Central memory CD4-positive, alpha-beta T cell (primary cell): Measurements from ENCODE around the gene IQCK.
"Not testable (repeated sequence)": the region's sequence is repeated elsewhere in the genome, so short reads cannot be mapped to it uniquely, and the experiment has no call there.

Experiments used
- DNase-seq: peaks from one replicate; pipeline ENCODE4 v3.0.0; 2022

Gene IQCK

DNA sequence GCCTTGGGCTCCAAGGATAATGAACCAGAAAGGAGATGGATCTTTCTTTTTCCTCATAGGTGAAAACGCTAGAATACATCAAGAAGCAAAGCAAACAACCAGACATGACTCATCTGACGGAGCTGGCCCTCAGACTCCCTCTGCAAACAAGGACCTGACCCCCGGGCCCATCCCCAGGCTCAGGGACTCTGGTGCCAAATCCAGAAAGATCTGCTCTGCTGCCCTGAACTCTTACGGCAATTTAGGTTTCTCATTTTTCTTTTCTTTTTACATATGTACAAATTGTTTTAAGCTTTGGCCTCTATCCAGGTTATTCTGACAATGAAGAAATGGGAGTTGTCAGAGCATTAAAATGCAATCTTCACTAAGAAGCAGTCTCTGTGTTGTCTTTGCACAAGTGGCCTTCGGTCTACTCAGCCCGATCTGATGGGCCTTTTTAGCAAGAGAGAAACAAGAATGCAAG is 17.7 kb upstream of the IQCK start:
- no peak for DNase-seq

DNA sequence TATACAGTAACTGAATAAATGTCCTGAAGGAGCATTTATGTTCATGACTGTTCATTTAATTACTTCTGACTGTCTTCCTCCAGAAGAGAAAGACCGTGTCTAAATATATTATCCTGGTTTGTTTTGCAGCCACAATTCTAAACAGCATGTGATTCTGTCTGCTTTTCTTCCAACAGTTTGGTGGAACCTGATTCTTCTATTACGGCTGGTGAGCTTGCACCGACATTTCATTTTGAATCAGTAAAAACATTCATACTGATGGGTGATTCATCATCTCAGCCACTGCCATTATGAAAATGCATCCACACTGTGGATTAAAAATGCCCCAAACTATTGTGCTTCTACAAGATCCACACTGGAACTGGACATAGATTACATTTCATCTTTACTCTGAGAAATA is 17.0 kb upstream of the IQCK start:
- DNase-seq = no peak

DNA sequence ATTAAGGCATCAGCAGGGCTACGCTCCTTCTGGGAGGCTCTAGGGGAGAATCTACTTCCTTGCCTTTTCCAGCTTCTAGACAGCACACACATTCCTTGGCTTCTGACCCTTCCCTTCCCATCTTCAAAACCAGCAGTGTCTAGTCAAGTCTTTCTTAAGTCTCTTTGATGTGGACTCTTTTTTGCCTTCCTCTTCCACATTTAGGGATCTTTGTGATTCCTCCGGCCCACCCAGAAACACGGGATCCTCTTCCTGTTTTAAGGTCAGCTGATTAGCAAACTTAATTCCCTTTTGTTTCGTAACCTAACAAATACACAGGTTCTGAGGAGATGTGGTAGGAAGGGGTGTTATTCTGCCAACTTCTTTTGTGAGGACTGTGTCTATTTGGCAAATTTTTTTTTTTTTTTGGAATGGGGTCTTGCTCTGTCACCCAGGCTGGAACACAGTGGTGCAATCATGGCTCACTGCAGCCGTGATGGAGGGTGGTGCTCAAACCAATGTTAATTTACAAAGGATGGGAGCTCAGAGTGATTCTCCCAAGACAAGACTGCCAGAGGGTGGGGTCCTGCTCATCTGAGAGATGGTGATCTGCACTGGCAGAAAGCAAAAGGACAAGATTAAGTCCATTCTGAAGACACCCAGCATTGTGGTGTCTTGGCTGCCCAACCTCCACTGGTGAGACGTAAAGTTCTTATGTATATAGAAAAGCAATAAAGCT is 14.7 kb upstream of the IQCK start:
- DNase-seq = no peak

DNA sequence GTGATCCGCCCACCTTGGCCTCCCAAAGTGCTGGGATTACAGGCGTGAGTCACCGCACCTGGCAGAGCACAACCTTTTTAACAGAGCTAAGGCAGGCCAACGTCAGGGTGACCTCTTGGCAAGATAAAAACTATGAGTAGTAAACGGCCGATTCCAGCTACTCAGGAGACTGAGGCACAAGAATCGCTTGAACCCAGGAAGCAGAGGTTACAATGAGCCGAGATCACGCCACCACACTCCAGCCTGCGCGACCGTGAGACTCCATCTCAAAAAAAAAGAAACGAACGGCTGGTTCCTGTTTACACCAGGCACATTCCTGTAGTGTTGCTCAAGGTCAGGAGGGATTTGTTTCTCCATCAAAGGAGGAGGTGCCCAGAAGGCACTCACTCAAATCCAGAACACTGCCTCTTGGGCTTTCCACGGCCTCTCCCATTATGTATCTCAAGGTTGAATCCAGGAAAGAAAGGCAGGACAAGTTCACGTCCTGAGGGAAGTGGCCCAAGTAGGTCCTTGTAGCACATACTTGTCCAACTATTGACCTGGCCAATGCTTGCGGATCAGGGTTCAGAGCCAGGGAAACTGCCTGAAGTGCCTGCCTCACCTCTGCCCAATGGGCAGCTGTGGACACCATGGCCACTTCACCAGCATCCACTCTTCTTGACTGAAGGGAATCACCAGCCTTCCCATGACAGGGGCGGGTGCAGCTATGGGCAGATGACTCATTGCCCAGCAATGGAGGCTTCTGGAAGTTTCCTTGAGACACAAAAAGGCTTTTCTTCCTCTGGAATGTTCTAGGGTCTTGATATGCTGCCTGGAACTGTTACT is 13.5 kb upstream of the IQCK start:
- DNase-seq = no peak

DNA sequence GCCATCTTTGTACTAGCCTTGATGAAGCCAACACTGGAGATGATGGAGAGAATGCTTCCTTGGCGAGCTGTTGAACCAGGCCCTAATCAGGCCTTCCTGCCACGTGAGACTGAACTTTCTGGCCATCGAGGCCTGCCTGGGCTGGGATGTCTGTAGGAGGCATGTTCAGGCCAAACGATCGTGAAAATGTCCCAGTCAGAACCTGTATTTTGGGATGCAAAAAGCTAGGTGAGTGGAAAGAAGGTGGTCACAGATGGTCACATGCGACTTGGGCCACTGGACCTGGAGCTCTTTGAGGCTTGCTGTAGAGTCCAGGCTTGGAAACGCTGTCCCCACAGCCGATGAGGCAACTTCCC is 12.9 kb upstream of the IQCK start:
- no peak for DNase-seq

DNA sequence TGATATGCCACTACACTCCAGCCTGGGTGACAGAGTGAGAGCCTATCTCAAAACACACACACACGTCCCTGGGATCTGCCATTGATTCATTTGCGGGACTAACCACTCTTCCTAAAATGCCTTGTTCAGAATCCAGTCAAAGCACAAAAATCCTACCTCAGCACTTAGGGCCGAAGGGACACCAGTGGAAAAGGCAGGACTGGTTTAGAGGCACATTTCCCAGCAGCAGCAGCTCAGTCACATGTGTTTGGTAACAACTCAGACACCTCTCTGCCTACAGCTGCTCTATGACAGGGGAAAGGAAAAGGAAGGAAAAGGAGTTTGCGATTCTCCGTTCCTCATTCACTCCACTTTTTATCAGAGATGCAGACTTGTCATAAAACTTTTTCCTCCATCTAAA is 12.2 kb upstream of the IQCK start:
- DNase-seq = no peak

DNA sequence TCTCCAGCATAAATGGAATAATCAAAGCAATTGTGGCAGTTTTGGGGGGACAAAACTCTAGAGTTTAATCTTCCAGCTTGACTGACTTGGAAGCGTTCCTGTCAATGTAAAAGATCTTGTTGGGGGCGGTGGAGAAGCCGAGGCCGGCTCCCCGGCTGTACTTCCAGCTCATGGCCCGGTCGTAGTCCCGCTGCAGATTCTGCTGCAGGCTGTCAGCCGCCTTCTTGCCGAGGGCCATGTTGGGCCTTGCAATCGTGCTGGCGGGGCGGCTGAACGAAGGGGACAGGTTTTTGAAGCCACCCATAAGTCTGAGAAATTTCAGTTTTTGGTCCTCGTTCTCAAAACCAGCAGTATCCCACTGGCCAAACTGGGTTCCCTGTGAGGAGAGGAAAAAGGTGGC is 11.2 kb upstream of the IQCK start:
- no peak for DNase-seq

DNA sequence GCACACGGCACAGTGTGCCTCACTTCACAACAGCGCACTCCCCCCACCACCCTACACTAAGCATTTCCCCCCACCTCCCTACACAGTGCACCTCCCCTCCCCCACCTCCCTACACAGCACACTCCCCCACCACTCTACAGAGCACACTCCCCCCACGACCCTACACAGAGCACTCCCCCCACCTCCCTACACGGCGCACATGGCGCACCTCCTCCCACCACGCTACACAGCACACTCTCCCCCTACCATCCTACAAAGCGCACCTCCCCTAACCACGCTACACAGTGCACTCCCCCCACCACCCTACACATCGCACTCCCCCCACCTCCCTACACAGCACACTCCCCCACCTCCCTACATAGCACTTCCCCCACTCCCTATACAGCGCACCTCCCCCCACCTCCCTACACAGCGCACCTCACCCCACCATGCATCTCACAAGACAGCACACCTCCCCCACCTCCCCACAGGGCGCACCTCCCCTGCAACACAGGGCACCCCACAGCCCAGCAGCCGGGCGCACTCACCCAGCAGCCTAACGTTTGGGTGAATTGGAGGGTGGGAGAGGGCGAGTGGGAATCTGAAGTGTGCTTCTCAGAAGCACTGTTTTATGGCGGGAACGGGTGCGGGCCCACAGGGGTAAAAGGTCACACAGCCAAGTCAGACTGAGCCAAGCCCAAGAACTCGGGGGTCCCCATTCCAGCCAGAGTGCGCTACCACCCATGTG is 10.3 kb upstream of the IQCK start:
- DNase-seq = no peak

DNA sequence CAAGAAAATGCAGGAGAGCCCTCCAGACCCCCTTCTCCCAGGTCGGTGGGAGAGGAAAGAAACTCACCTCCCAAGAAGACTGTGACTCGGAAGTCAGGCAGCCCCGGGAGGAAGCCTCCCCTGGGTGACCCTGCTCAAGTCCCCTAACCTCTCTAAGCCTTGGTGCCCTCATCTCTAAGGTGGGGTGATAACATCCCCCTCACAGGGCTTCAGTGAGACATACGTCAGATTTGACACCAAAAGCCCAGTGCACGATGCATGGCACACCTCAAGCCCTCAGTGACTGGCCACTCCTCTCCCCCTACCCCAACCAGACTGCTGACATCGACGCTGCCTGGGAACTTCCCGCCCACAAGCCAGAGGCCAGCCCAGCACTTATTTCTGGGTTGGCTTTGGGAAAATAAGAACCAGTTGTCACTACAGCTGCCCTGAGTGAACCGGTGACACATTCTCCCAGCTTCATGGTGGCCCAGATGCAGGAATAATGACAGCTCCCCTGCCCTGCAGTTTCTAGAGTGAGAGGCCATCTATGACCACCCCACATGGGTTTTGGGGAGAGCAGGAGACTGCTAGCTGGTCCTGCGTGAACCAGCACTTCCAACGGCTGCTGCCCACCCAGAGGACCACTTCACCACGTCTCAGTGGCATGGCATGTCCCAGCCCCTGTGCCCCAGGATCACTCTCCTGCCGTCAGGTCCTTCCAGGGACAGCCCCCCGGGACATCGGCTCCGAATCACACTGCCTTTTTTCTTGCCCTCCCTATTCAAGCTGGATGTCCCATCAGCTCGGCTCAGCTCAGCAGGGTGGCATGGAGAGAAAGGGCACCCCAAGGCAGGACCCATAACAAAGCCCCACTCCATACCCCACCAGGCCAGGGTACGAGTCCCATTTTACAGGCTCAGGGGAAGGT is 9.5 kb upstream of the IQCK start:
- DNase-seq = no peak

DNA sequence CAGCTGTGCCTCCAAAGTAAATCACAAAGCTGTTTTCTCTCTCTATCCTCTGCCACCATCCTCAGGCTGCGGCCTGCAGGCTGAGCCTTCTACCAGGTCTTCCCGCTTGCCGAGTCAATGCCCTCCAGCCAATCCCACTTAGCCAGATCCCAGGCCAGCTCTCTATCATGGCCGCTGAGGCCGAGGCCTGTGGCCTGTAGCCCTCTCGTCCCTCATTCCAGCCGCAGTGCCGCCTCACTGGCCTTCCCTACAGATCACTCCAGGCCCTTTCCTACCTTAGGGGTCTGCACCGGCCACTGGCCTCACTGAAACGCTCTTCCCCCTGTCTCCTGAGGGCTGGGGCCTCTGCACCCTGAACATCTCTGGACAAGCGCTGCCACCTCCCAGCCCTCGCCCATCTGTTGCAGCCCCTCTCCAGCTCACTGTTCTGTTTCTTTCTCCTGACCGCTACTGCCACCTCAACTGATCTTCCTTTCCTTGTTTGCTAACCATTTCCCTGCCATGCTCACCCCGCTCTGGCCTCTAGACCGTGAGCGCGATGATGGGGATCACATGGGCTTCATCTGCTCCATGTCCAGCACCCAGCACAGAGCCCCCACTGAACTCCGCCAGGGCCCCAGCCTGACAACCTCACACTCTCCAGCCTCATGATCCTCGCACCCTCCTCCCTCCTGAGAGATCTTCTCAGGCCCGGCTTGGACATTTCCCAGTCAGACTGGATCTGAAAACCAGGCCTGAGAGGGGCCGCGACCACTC is 8.5 kb upstream of the IQCK start:
- no peak for DNase-seq

DNA sequence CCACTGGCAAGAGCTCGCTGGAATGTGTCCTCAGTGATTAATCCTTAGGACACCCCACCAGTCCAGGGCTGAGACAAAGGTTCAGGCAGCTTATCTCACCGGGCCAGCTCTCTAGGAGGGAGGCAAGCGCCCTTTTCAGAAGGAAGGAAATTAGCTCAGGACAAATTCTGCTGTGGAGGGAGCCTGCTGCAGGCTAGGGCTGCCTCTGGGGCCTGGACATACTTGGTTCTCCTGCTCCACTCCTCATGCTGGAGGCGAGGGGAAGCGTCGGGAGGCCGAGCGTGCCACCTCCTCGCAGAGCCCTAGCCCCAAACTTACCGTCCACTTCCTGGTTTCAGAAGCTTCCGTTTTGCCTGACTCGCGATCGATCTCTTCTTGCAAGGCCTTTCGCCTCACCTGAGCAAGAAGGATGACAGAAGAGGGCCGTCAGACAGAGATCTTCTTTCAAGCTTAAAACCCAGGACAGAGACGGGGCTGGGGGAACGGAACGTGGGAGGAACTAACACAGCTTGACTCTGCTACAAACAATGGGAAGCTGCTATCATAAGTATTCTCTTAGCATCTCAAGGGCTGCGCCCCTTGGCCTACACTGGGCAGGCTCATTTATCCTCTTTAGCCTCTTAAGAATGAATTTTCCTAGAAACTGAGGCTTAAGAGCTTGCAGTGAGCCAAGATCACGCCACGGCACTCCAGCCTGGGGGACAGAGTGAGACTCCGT is 7.7 kb upstream of the IQCK start:
- no peak for DNase-seq

DNA sequence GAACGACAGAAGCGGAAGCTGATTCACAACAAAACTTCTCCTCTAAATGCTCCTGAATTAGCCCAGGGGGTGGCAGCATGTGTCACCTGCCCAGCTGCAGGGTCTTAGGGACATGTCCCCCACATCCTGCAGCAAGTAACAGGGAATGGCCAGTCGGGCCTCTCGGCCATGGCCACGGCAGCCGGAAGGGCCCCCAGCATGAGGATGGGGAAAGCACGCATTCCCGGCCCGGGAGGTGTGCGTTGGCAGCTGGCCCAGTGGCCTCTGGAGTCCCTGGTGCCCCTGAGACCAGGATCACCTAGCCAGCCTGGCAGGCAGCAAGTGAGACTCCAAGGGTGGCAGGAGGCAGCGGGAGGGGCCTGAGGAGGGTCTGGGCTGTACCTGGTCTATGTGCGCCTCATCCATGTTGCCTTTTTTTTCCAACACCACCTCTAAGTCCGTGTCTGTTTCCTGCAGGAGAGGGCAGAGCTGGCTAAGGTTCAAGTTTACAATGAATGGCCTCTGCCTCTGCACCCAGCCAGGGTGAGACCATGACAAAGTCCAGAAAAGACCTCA is 7.0 kb upstream of the IQCK start:
- DNase-seq = no peak

DNA sequence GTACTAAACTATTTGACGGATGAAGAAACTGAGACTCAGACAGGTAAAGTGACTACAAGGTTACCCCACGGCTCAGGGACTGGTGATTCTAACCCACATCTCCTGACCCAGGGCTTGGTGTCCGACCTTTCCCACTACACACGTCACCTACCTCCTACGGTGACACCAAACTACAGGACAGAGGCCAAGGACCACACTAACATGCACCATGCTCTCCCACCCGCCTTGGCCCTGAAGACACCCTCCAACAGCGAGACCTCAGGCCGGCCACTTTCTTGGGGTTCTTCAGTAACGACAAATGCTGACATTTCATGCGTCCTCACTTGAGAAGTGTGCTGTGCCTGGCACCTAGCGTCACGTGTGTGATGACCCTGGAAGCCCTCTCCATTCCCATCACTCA is 6.4 kb upstream of the IQCK start:
- DNase-seq = no peak

DNA sequence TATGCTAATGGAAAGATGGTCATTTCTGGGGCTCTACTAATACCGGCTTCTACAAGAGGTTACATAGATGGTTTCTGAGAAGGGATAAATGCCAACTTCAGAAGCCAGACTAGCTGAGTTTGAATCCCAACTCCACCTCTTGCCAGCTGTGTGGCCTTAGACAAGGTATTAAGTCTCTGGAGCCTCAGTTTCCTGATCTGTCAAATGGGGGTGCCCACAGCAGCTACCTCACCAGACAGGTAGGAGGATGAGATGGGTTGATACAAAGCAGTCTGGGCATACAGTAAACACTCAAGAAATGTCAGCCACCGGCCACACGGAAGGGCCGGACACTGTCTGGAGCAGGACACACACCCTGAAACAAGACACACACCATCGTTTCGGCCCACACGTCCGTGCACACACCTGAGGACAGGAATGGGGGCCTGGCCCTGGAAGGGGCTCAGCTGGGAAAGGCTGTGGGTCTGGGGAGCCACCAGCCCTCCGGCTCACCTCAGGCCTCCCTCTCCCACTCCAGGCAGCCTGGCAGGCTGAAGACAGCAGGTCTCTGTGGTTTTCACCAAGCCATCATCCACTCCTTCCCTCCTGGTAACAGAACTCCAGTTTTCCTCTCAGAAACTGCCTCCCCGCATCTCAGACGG is 5.5 kb upstream of the IQCK start:
- no peak for DNase-seq

DNA sequence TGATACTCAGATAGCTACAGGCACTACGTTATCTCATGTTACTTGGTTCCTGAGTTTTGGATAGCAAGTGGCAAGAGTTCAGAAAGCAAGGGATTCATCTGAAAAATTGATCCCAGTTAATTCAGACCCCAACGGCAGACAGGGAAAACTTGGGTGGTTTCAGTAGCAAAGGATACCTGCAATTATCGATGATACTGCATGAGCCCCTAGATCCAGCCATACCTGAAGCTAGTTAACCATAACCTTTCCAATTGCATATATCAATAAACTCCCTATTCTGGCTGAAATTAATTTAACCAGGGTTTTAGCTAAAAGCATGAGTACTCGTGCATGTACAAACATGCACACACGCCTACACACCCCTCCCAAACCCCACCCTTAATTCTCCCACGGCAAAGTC is 4.4 kb upstream of the IQCK start:
- DNase-seq = no peak

DNA sequence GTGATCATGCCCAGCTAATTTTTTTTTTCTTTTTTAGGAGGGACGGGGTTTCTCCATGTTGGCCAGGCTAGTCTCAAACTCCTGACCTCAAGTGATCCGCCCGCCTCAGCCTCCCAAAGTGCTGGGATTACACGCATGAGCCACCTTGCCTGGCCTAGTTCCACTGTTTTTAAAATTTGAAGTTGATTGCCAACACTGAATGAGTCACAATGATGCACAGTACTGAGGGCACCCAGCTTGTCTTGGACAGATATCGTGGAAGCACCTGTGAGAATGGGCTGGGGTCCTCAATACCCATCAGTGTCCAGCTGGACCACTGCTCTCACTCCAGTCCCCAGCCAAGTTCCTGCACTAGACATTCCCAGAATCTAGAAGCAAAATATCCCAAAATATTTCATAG is 2.5 kb upstream of the IQCK start:
- DNase-seq = no peak

DNA sequence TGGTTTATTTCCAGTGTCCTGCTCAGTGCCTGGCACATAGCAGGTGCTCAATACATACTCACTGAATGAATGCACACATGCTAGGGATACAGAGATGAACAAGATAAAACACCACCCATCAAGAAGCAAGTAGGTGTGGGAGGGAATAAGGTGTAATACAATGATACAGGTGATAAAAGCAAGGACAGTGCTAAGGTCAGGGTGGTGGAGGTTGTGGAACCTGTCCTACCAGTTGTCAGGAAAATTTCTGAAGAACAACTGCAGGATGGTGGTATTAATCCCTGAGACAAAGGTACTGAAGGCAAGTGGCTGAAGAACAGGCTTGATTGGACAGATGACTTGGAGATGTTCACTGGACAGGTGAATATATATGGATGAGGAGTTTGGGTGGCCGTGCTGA is 1.9 kb upstream of the IQCK start:
- no peak for DNase-seq

DNA sequence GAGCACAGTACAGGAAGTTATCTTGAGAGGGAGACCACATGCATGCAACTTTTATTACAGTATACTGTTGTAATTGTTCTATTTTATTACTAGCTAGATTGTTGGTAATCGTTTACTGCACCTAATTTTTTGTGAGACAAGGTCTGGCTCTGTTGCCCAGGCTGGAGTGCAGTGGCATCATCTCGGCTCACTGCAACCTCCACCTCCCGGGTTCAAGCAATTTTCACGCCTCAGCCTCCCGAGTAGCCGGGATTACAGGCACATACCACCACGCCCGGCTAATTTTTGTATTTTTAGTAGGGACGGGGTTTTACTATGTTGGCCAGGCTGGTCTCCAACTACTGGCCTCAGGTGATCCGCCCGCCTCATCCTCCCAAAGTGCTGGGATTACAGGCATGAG is 1.3 kb upstream of the IQCK start:
- not testable (repeated sequence) for DNase-seq

DNA sequence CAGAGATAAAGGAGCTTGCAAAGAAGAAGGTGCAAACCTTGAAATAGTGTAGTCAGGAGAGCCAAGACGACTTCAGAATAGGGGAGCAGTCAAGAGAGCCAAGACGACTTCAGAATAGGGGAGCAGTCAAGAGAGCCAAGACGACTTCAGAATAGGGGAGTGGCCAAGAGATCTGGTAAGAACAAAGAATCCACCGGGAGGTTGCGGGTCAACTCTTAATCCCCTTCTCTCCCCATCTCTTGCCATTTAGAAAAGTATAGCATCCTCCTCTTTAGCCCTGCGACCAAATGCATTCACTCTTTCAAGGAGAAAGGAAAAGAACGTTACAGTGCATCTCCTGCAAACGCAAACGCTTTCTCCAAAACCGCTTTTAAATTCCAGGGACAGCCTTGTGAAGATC is 757 bp upstream of the IQCK start:
- DNase-seq = no peak

DNA sequence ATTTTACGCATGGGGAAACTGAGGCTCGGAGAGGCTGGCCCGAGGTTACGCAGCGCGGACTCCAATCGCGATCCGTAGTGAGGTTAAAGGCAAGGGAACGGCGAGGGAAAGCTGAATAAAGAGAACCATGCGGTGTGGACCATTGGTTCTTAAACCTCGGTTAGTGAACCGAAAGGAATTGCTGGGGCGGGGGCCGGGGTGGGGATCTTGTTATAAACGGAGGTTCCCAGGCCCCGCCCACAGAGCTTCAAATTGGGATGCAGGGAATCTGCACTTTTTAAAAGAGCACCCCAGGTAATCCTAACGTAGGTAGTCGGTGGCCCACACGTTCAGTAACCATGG is 524 bp downstream of the IQCK start:
- DNase-seq = no peak
